Neural progenitor cell (in vitro differentiated cells): ENCODE data around the gene SLC7A5. TPM values are rescaled to one million over a fixed set of nuclear protein-coding genes. Genes with fewer than 3 reads are reported as not detected.

Experiments
- DNase-seq: peaks from one replicate; pipeline ENCODE4 v3.0.0-alpha.2; 2016; ENCODE audit warnings: low spot score
- H2AFZ ChIP-seq: fragments of 200-600 bp; sonication (generic); replicated peaks from 2 replicates; pipeline ENCODE4 v1.6.1; 2016; ENCODE audit warnings: antibody characterized with exemption
- H3F3A ChIP-seq: fragments of 200-600 bp; sonication (generic); 2 replicates; pipeline ENCODE4 v1.6.1; 2016; ENCODE audit warnings: antibody characterized with exemption, low read depth
- H3K27ac ChIP-seq: fragments of 200-600 bp; sonication (generic); 2 replicates; pipeline ENCODE4 v1.5.1; 2016; ENCODE audit warnings: mild to moderate bottlenecking
- H3K27me3 ChIP-seq: fragments of 200-600 bp; sonication (generic); 2 replicates; pipeline ENCODE4 v1.6.1; 2016; ENCODE audit warnings: mild to moderate bottlenecking, moderate library complexity
- H3K36me3 ChIP-seq: fragments of 200-600 bp; sonication (generic); 2 replicates; pipeline ENCODE4 v1.5.1; 2016
- H3K4me1 ChIP-seq: fragments of 200-600 bp; sonication (generic); 2 replicates; pipeline ENCODE4 v1.6.1; 2016; ENCODE audit warnings: mixed run types
- H3K4me2 ChIP-seq: fragments of 200-600 bp; sonication (generic); 2 replicates; pipeline ENCODE4 v1.6.1; 2016
- H3K4me3 ChIP-seq: fragments of 200-600 bp; sonication (generic); 2 replicates; pipeline ENCODE4 v1.5.1; 2016
- H3K79me2 ChIP-seq: fragments of 200-600 bp; sonication (generic); 2 replicates; pipeline ENCODE4 v1.6.1; 2016; ENCODE audit warnings: low read depth
- H3K9ac ChIP-seq: fragments of 200-600 bp; sonication (generic); 2 replicates; pipeline ENCODE4 v1.6.1; 2016
- H3K9me3 ChIP-seq: fragments of 200-600 bp; sonication (generic); 2 replicates; pipeline ENCODE4 v1.5.1; 2016; ENCODE audit warnings: low read depth
- H4K20me1 ChIP-seq: fragments of 200-600 bp; sonication (generic); 2 replicates; pipeline ENCODE4 v1.6.1; 2016; ENCODE audit warnings: low read depth
- H3K27ac Mint-ChIP-seq: 3 replicates; pipeline ENCODE4 v1.8.0; 2021; ENCODE audit warnings: mixed read lengths
- H3K27me3 Mint-ChIP-seq: 2 replicates; pipeline ENCODE4 v1.8.0; 2022; ENCODE audit warnings: low read depth, mild to moderate bottlenecking, inconsistent platforms, moderate library complexity, mixed read lengths; ENCODE audit not compliant: insufficient read depth
- H3K36me3 Mint-ChIP-seq: 3 replicates; pipeline ENCODE4 v1.8.0; 2021; ENCODE audit warnings: mixed read lengths
- H3K4me1 Mint-ChIP-seq: 3 replicates; pipeline ENCODE4 v1.8.0; 2021; ENCODE audit warnings: mixed read lengths
- H3K4me3 Mint-ChIP-seq: 3 replicates; pipeline ENCODE4 v1.8.0; 2021; ENCODE audit warnings: mild to moderate bottlenecking, moderate library complexity, mixed read lengths
- H3K9me3 Mint-ChIP-seq: 3 replicates; pipeline ENCODE4 v1.8.0; 2020; ENCODE audit warnings: mixed read lengths
- EZH2 ChIP-seq: fragments of 200-600 bp; sonication (generic); IDR thresholded peaks from 2 replicates; pipeline ENCODE4 v1.6.1; 2017; ENCODE audit warnings: antibody characterized with exemption, mild to moderate bottlenecking, moderate library complexity
- EZH2phosphoT487 ChIP-seq: fragments of 200-600 bp; sonication (generic); IDR thresholded peaks from 2 replicates; pipeline ENCODE4 v1.6.1; 2017; ENCODE audit warnings: antibody characterized with exemption
- total RNA-seq: library from RNA; depleted of rRNA; stranded (reverse); fragments of >200 nt; gene quantifications from 2 replicates; pipeline ENCODE4 v1.2.3, GENCODE V29; 2015; ENCODE audit warnings: low replicate concordance
- TF ChIP-seq, protein P1 (sequence below): fragments of 200-600 bp; sonication (generic); IDR thresholded peaks from 2 replicates; pipeline ENCODE4 v1.5.1; 2017; ENCODE audit warnings: antibody characterized with exemption, mild to moderate bottlenecking

The SLC7A5 gene
- total RNA-seq, 1 donor from 2014 or later, result 2.8 TPM

GRCh38 chr16:87838643-87839541, 30.4 kb downstream of the SLC7A5 start:
- DNase-seq, result peak; percentile 52
- Mint-ChIP-seq H3K4me3 (no peak overlapping the region), H3K27me3 (no peaks in the 10 kb centered on the region), H3K27ac (peak overlapping the region; percentile 74), H3K36me3 (no peaks in the 10 kb centered on the region), H3K9me3 (no peaks in the 10 kb centered on the region), H3K4me1 (peaks cover 12% of the 10 kb centered on the region)
- Histone ChIP-seq H3K9ac (no peak overlapping the region), H3K79me2 (no peaks in the 10 kb centered on the region), H3K27me3 (no peaks in the 10 kb centered on the region), H2AFZ (no peak overlapping the region), H3K36me3 (no peaks in the 10 kb centered on the region), H3K4me3 (no peak overlapping the region), H4K20me1 (peaks cover 3% of the 10 kb centered on the region), H3F3A (no peaks in the 10 kb centered on the region), H3K9me3 (no peaks in the 10 kb centered on the region), H3K4me2 (peak overlapping the region; percentile 18), H3K27ac (no peak overlapping the region), H3K4me1 (peaks cover 10% of the 10 kb centered on the region)
- TF ChIP-seq, protein P1, sequence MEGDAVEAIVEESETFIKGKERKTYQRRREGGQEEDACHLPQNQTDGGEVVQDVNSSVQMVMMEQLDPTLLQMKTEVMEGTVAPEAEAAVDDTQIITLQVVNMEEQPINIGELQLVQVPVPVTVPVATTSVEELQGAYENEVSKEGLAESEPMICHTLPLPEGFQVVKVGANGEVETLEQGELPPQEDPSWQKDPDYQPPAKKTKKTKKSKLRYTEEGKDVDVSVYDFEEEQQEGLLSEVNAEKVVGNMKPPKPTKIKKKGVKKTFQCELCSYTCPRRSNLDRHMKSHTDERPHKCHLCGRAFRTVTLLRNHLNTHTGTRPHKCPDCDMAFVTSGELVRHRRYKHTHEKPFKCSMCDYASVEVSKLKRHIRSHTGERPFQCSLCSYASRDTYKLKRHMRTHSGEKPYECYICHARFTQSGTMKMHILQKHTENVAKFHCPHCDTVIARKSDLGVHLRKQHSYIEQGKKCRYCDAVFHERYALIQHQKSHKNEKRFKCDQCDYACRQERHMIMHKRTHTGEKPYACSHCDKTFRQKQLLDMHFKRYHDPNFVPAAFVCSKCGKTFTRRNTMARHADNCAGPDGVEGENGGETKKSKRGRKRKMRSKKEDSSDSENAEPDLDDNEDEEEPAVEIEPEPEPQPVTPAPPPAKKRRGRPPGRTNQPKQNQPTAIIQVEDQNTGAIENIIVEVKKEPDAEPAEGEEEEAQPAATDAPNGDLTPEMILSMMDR, result no peak
- TF ChIP-seq EZH2 (no peak), EZH2phosphoT487 (no peak)

DNA sequence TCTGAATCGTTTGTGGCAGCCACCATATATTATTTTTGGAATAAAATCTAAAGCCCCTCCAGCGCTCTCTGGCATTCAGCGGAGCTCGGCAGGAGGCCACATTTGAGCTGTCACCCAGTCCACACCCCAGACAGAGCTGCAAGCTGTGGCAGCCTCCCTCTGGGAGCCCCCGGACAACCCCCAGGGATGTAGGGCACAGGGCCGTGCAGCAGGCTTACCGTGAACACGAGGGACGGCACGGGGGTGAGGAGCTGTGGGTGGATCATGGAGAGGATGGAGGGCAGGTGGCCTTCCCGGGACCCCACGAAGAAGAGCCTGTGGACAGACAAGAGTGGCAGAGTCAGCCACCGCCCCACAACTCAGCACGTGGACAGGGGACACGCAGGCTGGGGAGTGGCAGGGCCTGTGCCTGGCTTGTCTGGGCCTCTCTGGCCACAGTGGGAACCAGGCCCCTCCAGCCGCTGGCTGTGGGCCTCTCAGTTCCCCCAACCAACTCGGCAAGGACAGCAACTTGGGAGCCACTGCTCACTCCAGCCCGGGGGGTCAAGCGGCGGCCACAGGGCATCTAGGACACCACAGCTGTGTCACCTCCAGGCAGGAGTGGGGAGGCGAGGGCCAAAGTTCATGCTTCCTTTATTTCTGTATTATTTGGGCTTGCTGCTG, 31.5 kb downstream of the SLC7A5 start:
- Histone ChIP-seq H3K9me3 (no peaks in the 10 kb centered on the region), H3F3A (no peaks in the 10 kb centered on the region), H3K36me3 (no peaks in the 10 kb centered on the region), H3K4me3 (no peak overlapping the region), H3K4me2 (no peak overlapping the region), H4K20me1 (peaks cover 3% of the 10 kb centered on the region), H3K27ac (no peak overlapping the region), H3K79me2 (no peaks in the 10 kb centered on the region), H3K27me3 (no peaks in the 10 kb centered on the region), H3K4me1 (peaks cover 10% of the 10 kb centered on the region), H2AFZ (no peak overlapping the region), H3K9ac (no peak overlapping the region)
- H3K4me3 Mint-ChIP-seq, result no peak overlapping the region
- TF ChIP-seq, protein P1, result no peak
- no peak for TF ChIP-seq EZH2phosphoT487
- no peak for TF ChIP-seq EZH2
- DNase-seq, result no peak
- peaks cover 8% of the 10 kb centered on the region for H3K4me1 Mint-ChIP-seq
- no peaks in the 10 kb centered on the region for H3K9me3 Mint-ChIP-seq
- H3K27me3 Mint-ChIP-seq, result no peaks in the 10 kb centered on the region
- H3K27ac Mint-ChIP-seq, result no peak overlapping the region
- H3K36me3 Mint-ChIP-seq, result no peaks in the 10 kb centered on the region

GRCh38 chr16:87836844-87837581, 32.3 kb downstream of the SLC7A5 start:
- H3K4me1 Mint-ChIP-seq, result peaks cover 8% of the 10 kb centered on the region
- no peak overlapping the region for H3K9ac ChIP-seq
- TF ChIP-seq EZH2 (no peak), EZH2phosphoT487 (no peak)
- TF ChIP-seq, protein P1, result no peak
- no peaks in the 10 kb centered on the region for H3K9me3 ChIP-seq
- peaks cover 3% of the 10 kb centered on the region for H4K20me1 ChIP-seq
- no peak overlapping the region for H3K27ac Mint-ChIP-seq
- peak overlapping the region; percentile 33 for H3K4me3 Mint-ChIP-seq
- peaks cover under 1% of the 10 kb centered on the region for H3K27me3 Mint-ChIP-seq
- no peak overlapping the region for H3K4me3 ChIP-seq
- H3K36me3 ChIP-seq, result no peaks in the 10 kb centered on the region
- H3K4me2 ChIP-seq, result no peak overlapping the region
- H3K4me1 ChIP-seq, result peaks cover 10% of the 10 kb centered on the region
- H3K27me3 ChIP-seq, result no peaks in the 10 kb centered on the region
- no peaks in the 10 kb centered on the region for H3K79me2 ChIP-seq
- peak; percentile 48 for DNase-seq
- no peak overlapping the region for H3K27ac ChIP-seq
- no peaks in the 10 kb centered on the region for H3K9me3 Mint-ChIP-seq
- H2AFZ ChIP-seq, result no peak overlapping the region
- no peaks in the 10 kb centered on the region for H3K36me3 Mint-ChIP-seq
- H3F3A ChIP-seq, result no peaks in the 10 kb centered on the region
